ENCODE results near the gene CYP1B1. TPM values are rescaled to one million over a fixed set of nuclear protein-coding genes. Genes with fewer than 3 reads are reported as not detected.

The CYP1B1 gene
- total and polyA plus RNA-seq, 2 of the 13 experiments (the other 11 are each of a cell fraction or from before 2014, with no cell fraction given): not detected

DNA sequence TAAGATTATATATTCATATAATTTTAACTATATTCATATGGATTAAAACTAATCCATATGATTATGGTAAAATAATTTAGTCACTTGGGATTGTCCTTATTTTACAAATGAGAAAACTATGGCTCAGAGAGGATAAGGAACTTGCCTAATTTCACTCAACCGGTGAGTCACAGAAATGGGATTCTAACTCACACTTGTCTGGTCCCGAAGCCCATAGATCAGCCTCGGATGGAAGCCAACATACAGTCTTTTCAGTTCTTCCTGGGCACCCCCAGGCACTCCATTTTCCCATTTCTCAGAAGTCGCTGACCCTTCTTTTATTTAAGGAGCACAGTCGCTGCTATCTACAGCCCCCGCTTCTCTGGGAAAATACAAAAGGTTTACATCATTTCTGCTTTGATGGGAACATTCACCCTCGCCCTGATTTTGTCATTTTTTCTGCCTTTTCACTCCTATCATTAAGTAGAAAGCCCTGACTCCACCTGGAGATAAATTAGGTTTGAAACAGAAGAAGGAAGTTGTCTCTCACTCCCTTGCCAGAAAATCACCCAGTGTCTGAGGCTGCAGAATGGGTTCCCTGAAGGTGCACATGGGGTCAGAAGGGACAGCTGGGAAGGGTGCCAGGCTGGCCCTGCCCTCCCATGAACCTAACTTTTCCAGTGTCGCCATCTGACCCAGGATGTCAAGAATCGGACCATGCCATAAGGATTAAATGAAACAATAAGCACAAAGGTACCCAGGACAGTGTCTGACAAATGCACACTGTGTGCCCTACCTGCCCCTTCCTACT lies 36.6 kb downstream of the CYP1B1 start (continued):
- TF ChIP-seq ZNF589 (CRISPR knock-in tag; conservative IDR thresholded peaks at IDR 0.05) (no peak), HMG20B (CRISPR knock-in tag; conservative IDR thresholded peaks at IDR 0.05) (no peak)
- TF ChIP-seq, protein P1, sequence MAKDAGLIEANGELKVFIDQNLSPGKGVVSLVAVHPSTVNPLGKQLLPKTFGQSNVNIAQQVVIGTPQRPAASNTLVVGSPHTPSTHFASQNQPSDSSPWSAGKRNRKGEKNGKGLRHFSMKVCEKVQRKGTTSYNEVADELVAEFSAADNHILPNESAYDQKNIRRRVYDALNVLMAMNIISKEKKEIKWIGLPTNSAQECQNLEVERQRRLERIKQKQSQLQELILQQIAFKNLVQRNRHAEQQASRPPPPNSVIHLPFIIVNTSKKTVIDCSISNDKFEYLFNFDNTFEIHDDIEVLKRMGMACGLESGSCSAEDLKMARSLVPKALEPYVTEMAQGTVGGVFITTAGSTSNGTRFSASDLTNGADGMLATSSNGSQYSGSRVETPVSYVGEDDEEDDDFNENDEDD (CRISPR knock-in tag; IDR thresholded peaks at IDR 0.05; ENCODE audit: borderline replicate concordance): no peak

DNA sequence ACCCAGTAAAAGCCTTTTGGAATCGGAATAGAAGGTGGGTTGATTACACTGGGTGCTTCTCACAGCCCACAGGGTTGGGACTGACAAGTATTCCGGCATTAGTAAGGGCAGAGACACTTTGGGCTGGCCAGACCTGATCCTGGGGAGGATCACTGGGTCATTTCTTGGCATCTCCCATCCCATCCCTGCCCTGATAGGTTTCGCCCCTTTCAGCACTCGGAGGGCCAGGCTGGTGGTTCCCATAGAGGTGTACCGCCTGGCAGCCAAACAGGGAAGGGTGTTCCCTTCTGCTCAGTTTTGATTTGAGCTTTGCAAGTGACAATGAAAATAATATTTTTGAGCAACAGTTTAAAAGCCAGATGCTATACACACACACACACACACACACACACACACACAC lies 37.3 kb downstream of the CYP1B1 start:
- peaks cover 13% of the 10 kb centered on the region; the same call in 1 of the 2 replicates for H3K4me1 ChIP-seq (ENCODE audit: insufficient read depth, low read length)
- no peaks in the 10 kb centered on the region for H4K20me1 ChIP-seq (ENCODE audit: insufficient read depth, low read length)
- FAIRE-seq: no peak
- in situ Hi-C loops (cut with HindIII; ENCODE audit: extremely low pct_ligation_motif_present, low pct_unique_long_range_greater_than_20kb) (no loop called here), intact Hi-C loops (cut with micrococcal nuclease; ENCODE audit: unreplicated experiment) (no loop called here)
- peak overlapping the region; percentile 69 for H3K4me2 ChIP-seq (ENCODE audit: low read depth, low read length)
- no peak overlapping the region for H3K27ac ChIP-seq (ENCODE audit: extremely low read length, insufficient read depth, low read length)
- no peak overlapping the region for H3K9ac ChIP-seq (ENCODE audit: insufficient read depth, low read depth, low read length)
- H3K79me2 ChIP-seq (ENCODE audit: insufficient read depth, low read length): no peaks in the 10 kb centered on the region
- ChIA-PET CTCF (ENCODE audit: low intra/inter-chr PET ratio, low total read pairs) (no interaction called here), POLR2A (no interaction called here)
- H3K4me3 ChIP-seq (replicated peaks in 1 of 3; ENCODE audit: insufficient read depth in 1 of 3, low read depth in 2 of 3, low read length in 3 of 3): peak overlapping the region in 2 of 3 experiments; percentile 21 to 42; a peak in 1 of 6 replicates
- ATAC-seq: peak; percentile 57
- H3K9me3 ChIP-seq (ENCODE audit: low read length): no peaks in the 10 kb centered on the region
- peaks cover 8 to 35% of the 10 kb centered on the region in 2 experiments; a peak in 4 of 5 replicates for H3K27me3 ChIP-seq (ENCODE audit: control insufficient read depth in 1 of 2, insufficient read depth in 2 of 2, low read length in 2 of 2)
- 64% methylated on average over 5 of the region's 5 CpGs for WGBS (ENCODE audit: low lambda C conversion rate)
- no TSS peak for BruUV-seq (replicated peaks)
- DNase-seq (ENCODE audit: low spot score): no peak
- no peak overlapping the region for H2AFZ ChIP-seq (ENCODE audit: low read length)
- no peaks in the 10 kb centered on the region for H3K36me3 ChIP-seq (replicated peaks in 1 of 2; ENCODE audit: control insufficient read depth in 1 of 2, insufficient read depth in 2 of 2, low read length in 2 of 2)
- no peak for TF ChIP-seq ZC3H13 (CRISPR knock-in tag; IDR thresholded peaks at IDR 0.05)
- TF ChIP-seq, protein P2, sequence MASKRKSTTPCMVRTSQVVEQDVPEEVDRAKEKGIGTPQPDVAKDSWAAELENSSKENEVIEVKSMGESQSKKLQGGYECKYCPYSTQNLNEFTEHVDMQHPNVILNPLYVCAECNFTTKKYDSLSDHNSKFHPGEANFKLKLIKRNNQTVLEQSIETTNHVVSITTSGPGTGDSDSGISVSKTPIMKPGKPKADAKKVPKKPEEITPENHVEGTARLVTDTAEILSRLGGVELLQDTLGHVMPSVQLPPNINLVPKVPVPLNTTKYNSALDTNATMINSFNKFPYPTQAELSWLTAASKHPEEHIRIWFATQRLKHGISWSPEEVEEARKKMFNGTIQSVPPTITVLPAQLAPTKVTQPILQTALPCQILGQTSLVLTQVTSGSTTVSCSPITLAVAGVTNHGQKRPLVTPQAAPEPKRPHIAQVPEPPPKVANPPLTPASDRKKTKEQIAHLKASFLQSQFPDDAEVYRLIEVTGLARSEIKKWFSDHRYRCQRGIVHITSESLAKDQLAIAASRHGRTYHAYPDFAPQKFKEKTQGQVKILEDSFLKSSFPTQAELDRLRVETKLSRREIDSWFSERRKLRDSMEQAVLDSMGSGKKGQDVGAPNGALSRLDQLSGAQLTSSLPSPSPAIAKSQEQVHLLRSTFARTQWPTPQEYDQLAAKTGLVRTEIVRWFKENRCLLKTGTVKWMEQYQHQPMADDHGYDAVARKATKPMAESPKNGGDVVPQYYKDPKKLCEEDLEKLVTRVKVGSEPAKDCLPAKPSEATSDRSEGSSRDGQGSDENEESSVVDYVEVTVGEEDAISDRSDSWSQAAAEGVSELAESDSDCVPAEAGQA (IDR thresholded peaks at IDR 0.05; ENCODE audit: low read depth): no peak
- TF ChIP-seq, protein P2 (CRISPR knock-in tag; IDR thresholded peaks at IDR 0.05; ENCODE audit: borderline replicate concordance): no peak
- TF ChIP-seq HOXA9 (CRISPR knock-in tag; IDR thresholded peaks at IDR 0.05; ENCODE audit: borderline replicate concordance): no peak
- no peak for TF ChIP-seq SAFB2 (CRISPR knock-in tag; IDR thresholded peaks at IDR 0.05; ENCODE audit: borderline replicate concordance, low read depth)
- TF ChIP-seq ZNF737 (CRISPR knock-in tag; IDR thresholded peaks at IDR 0.05; ENCODE audit: borderline replicate concordance): no peak
- TF ChIP-seq, protein P3, sequence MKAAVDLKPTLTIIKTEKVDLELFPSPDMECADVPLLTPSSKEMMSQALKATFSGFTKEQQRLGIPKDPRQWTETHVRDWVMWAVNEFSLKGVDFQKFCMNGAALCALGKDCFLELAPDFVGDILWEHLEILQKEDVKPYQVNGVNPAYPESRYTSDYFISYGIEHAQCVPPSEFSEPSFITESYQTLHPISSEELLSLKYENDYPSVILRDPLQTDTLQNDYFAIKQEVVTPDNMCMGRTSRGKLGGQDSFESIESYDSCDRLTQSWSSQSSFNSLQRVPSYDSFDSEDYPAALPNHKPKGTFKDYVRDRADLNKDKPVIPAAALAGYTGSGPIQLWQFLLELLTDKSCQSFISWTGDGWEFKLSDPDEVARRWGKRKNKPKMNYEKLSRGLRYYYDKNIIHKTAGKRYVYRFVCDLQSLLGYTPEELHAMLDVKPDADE (CRISPR knock-in tag; IDR thresholded peaks at IDR 0.05): no peak
- no peak for TF ChIP-seq CENPT (CRISPR knock-in tag; IDR thresholded peaks at IDR 0.05; ENCODE audit: low read depth)
- no peak for TF ChIP-seq EHMT2 (IDR thresholded peaks at IDR 0.05; ENCODE audit: borderline replicate concordance, low read depth, low read length)
- TF ChIP-seq PRMT3 (CRISPR knock-in tag; IDR thresholded peaks at IDR 0.05; ENCODE audit: borderline replicate concordance, low read depth): no peak
- TF ChIP-seq NFRKB (IDR thresholded peaks at IDR 0.05): no peak
